Adrenal gland (tissue), 5 donors: ENCODE results near the gene TOMM5.

ENCODE experiments used
- CTCF ChIP-seq, 6 experiments: fragments of 450-650 bp in 4 of 6; fragments of 200-600 bp in 2 of 6; sonication (generic) in 1 of 6; IDR thresholded peaks; 1 replicate in 5 of 6; 2 replicates in 1 of 6; pipeline versions ENCODE4 v1.5.1 to v1.8.0; 2016 to 2021; ENCODE audit warnings: antibody characterized with exemption in 6 of 6, mild to moderate bottlenecking in 2 of 6, moderate library complexity in 1 of 6
- POLR2A ChIP-seq, 2 donors: fragments of 450-650 bp; IDR thresholded peaks; one replicate each; pipeline ENCODE4 v1.6.1; 2017; ENCODE audit warnings: antibody characterized with exemption in 2 of 2, mild to moderate bottlenecking in 2 of 2, moderate library complexity in 1 of 2
- donor health status: DM: no; HTN: no; CAD: no.

GRCh38 chr9:37582548-37583157 is 9.7 kb downstream of the TOMM5 start:
- TF ChIP-seq CTCF (IDR thresholded peaks at IDR 0.05) (peak; percentile 48 to 75 (median 68)), POLR2A (IDR thresholded peaks at IDR 0.05) (no peak)
